ENCODE results near the gene NTM. TPM values are rescaled to one million over a fixed set of nuclear protein-coding genes. Genes with fewer than 3 reads are reported as not detected.

Gene NTM
- total and polyA plus RNA-seq, 2 donors (not counting 3 experiments of a cell fraction or from before 2014, with no cell fraction given): 1.00 to 1.1 TPM

DNA sequence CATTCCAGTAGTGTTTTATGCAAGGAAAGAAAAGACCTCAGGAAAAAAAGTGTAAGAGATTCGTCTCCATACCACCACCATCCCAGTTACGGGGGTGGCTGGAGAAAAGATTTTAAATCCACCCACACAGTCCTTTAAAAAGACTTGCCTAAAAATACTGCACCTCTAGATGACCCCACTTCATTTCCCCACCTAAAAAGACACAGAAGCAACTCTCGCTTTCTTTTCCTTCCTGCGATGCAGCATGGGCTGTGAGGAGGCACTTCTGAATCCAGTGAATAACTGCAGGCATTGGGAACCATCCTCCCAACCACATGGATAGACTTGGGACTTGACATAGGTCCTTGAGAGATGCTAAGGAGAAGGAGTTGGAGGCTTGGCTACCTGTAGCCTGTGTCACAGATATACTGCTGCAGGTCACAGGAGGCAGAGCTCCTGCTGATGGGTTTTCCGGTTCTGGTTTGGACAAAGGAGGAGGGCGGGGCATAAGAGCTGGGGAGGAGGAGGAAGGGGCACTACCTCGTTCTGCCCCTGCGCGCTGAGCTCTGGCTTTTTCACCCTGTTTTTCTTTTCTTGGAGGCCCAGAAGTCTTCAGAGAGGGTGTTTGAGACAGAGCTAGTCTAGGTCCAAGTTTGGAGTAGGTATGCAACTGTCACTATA, 285.9 kb downstream of the NTM start:
- dilution Hi-C loops (cut with MboI; ENCODE audit: extremely low pct_ligation_motif_present, low sequenced_read_pairs): loop anchor here (25.0 kb wide), 1 partner anchor 594 kb away; no protein-coding TSS in a partner anchor
- Histone ChIP-seq H3K79me2 (ENCODE audit: control insufficient read depth, insufficient read depth, low read length) (no peaks in the 10 kb centered on the region), H3K9me1 (replicated peaks; ENCODE audit: control insufficient read depth, extremely low read depth, insufficient read depth, low read length) (no peaks in the 10 kb centered on the region), H3K4me2 (ENCODE audit: insufficient read depth, low read length) (no peak overlapping the region), H3K4me1 (ENCODE audit: control insufficient read depth, extremely low read depth, insufficient read depth, low read length) (no peaks in the 10 kb centered on the region), H3K27me3 (ENCODE audit: control insufficient read depth in 2 of 2, insufficient read depth in 2 of 2, low read length in 2 of 2) (peaks cover 2 to 3% of the 10 kb centered on the region in 2 experiments), H4K20me1 (replicated peaks; ENCODE audit: control insufficient read depth, extremely low read depth, insufficient read depth, low read length) (no peaks in the 10 kb centered on the region), H3K9me3 (replicated peaks; ENCODE audit: control insufficient read depth, insufficient read depth, low read length) (no peaks in the 10 kb centered on the region), H2AFZ (ENCODE audit: low read depth, low read length) (no peak overlapping the region), H3K4me3 (replicated peaks in 1 of 3; ENCODE audit: insufficient read depth in 1 of 3, low read depth in 1 of 3, low read length in 3 of 3) (no peak overlapping the region), H3K36me3 (ENCODE audit: control insufficient read depth in 2 of 2, extremely low read depth in 1 of 2, insufficient read depth in 2 of 2, low read length in 2 of 2) (no peaks in the 10 kb centered on the region), H3K27ac (ENCODE audit: insufficient read depth, low read depth, low read length) (no peak overlapping the region), H3K9ac (replicated peaks; ENCODE audit: extremely low read depth, insufficient read depth, low read length) (no peak overlapping the region)
- no peak for DNase-seq (ENCODE audit: low read depth, low spot score)
- POLR2A ChIA-PET: no interaction called here
- no TSS peak for BruUV-seq (replicated peaks)
- intact Hi-C loops (cut with micrococcal nuclease): no loop called here
- no peak for FAIRE-seq
- TF ChIP-seq, protein P1, sequence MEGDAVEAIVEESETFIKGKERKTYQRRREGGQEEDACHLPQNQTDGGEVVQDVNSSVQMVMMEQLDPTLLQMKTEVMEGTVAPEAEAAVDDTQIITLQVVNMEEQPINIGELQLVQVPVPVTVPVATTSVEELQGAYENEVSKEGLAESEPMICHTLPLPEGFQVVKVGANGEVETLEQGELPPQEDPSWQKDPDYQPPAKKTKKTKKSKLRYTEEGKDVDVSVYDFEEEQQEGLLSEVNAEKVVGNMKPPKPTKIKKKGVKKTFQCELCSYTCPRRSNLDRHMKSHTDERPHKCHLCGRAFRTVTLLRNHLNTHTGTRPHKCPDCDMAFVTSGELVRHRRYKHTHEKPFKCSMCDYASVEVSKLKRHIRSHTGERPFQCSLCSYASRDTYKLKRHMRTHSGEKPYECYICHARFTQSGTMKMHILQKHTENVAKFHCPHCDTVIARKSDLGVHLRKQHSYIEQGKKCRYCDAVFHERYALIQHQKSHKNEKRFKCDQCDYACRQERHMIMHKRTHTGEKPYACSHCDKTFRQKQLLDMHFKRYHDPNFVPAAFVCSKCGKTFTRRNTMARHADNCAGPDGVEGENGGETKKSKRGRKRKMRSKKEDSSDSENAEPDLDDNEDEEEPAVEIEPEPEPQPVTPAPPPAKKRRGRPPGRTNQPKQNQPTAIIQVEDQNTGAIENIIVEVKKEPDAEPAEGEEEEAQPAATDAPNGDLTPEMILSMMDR (IDR thresholded peaks at IDR 0.05; ENCODE audit: extremely low read depth in 1 of 2, insufficient read depth in 1 of 2, low read depth in 1 of 2, low read length in 2 of 2): no peak
- no peak for TF ChIP-seq JUN (IDR thresholded peaks at IDR 0.05; ENCODE audit: borderline replicate concordance, insufficient read depth, insufficient read length, low read depth)
- TF ChIP-seq EZH2 (IDR thresholded peaks at IDR 0.05; ENCODE audit: borderline replicate concordance, low read depth, low read length, severe bottlenecking): no peak
- TF ChIP-seq FOS (IDR thresholded peaks at IDR 0.05; ENCODE audit: borderline replicate concordance, insufficient read depth, low read length): no peak
- CTCF ChIA-PET: interaction anchor here (1.3 to 2.0 kb wide), 2 partner anchors 13 to 18 kb away, joined by 4 to 7 read pairs; no protein-coding TSS in a partner anchor

DNA sequence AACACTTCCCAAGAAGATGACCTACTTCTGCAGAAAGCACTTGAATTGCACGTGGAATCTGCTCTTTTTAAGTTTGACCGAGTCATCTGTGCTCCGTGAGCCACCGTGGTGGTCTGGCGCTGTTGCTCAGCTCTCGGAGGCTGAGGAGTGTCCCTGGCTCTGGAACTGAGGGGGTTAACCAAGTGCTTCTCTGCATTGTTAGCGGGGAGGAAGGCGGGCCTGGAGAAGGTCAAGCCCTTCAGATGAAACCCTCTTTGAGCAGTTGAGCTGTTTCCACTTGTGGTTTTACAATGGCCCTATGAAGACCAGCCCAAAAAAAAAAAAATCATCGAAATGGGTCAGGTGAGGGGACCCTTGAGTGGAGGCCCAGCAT, 286.4 kb downstream of the NTM start:
- no peak for TF ChIP-seq FOS (IDR thresholded peaks at IDR 0.05; ENCODE audit: borderline replicate concordance, insufficient read depth, low read length)
- TF ChIP-seq, protein P2, sequence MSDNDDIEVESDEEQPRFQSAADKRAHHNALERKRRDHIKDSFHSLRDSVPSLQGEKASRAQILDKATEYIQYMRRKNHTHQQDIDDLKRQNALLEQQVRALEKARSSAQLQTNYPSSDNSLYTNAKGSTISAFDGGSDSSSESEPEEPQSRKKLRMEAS (IDR thresholded peaks at IDR 0.05; ENCODE audit: insufficient read depth, insufficient read length): no peak
- TF ChIP-seq POLR2A (IDR thresholded peaks at IDR 0.05; ENCODE audit: low read depth, low read length): no peak
- TF ChIP-seq JUN (IDR thresholded peaks at IDR 0.05; ENCODE audit: borderline replicate concordance, insufficient read depth, insufficient read length, low read depth): no peak
- TF ChIP-seq POLR2AphosphoS5 (IDR thresholded peaks at IDR 0.05; ENCODE audit: insufficient read depth, low read depth, low read length): no peak
- no peak for TF ChIP-seq MYC (IDR thresholded peaks at IDR 0.05; ENCODE audit: low read depth, low read length)
- TF ChIP-seq EZH2 (IDR thresholded peaks at IDR 0.05; ENCODE audit: borderline replicate concordance, low read depth, low read length, severe bottlenecking): no peak
- TF ChIP-seq GATA2 (IDR thresholded peaks at IDR 0.05; ENCODE audit: insufficient read depth, insufficient read length, low read depth, low read length): no peak
- TF ChIP-seq, protein P1 (IDR thresholded peaks at IDR 0.05; ENCODE audit: extremely low read depth in 1 of 2, insufficient read depth in 1 of 2, low read depth in 1 of 2, low read length in 2 of 2): no peak
- H3K9me1 ChIP-seq (replicated peaks; ENCODE audit: control insufficient read depth, extremely low read depth, insufficient read depth, low read length): no peaks in the 10 kb centered on the region
- H3K9me3 ChIP-seq (replicated peaks; ENCODE audit: control insufficient read depth, insufficient read depth, low read length): no peaks in the 10 kb centered on the region
- intact Hi-C loops (cut with micrococcal nuclease) (no loop called here), dilution Hi-C loops (cut with MboI; ENCODE audit: extremely low pct_ligation_motif_present, low sequenced_read_pairs) (loop anchor here (25.0 kb wide), 1 partner anchor 595 kb away; no protein-coding TSS in a partner anchor)
- no TSS peak for BruUV-seq (replicated peaks)
- no peaks in the 10 kb centered on the region for H3K36me3 ChIP-seq (ENCODE audit: control insufficient read depth in 2 of 2, extremely low read depth in 1 of 2, insufficient read depth in 2 of 2, low read length in 2 of 2)
- FAIRE-seq: no peak
- H4K20me1 ChIP-seq (replicated peaks; ENCODE audit: control insufficient read depth, extremely low read depth, insufficient read depth, low read length): no peaks in the 10 kb centered on the region
- H3K27ac ChIP-seq (ENCODE audit: insufficient read depth, low read depth, low read length): no peak overlapping the region
- no peaks in the 10 kb centered on the region for H3K4me1 ChIP-seq (ENCODE audit: control insufficient read depth, extremely low read depth, insufficient read depth, low read length)
- H3K79me2 ChIP-seq (ENCODE audit: control insufficient read depth, insufficient read depth, low read length): no peaks in the 10 kb centered on the region
- ChIA-PET POLR2A (no interaction called here), CTCF (interaction anchor here (1.3 to 2.0 kb wide), 2 partner anchors 12 to 17 kb away, joined by 4 to 7 read pairs; no protein-coding TSS in a partner anchor)
- no peak overlapping the region for H3K9ac ChIP-seq (replicated peaks; ENCODE audit: extremely low read depth, insufficient read depth, low read length)
- no peak overlapping the region for H3K4me2 ChIP-seq (ENCODE audit: insufficient read depth, low read length)
- H3K4me3 ChIP-seq (replicated peaks in 1 of 3; ENCODE audit: insufficient read depth in 1 of 3, low read depth in 1 of 3, low read length in 3 of 3): no peak overlapping the region
- DNase-seq (ENCODE audit: low read depth, low spot score): no peak
- peaks cover 2 to 3% of the 10 kb centered on the region in 2 experiments for H3K27me3 ChIP-seq (ENCODE audit: control insufficient read depth in 2 of 2, insufficient read depth in 2 of 2, low read length in 2 of 2)
- H2AFZ ChIP-seq (ENCODE audit: low read depth, low read length): no peak overlapping the region

Measured in endothelial cell of umbilical vein (primary cell).